RWPE2 (cell line): ENCODE results near the gene ZNF512.

Source experiments
- ATAC-seq: fragments of 200-7000 bp; cut with Tn5 transposase; 3 replicates; pipeline ENCODE4 v1.9.1; 2021; ENCODE audit warnings: low read depth
- DNase-seq: peaks from one replicate; pipeline ENCODE4 v3.0.0-alpha.2; 2020; ENCODE audit warnings: low spot score
- H3K27ac ChIP-seq: fragments of 450-650 bp; 2 replicates; pipeline ENCODE4 v1.5.1; 2017; ENCODE audit warnings: mild to moderate bottlenecking; ENCODE audit not compliant: poor library complexity, severe bottlenecking
- H3K27me3 ChIP-seq: fragments of 250-450 bp; sonication (Bioruptor Pico); 2 replicates; pipeline ENCODE4 v1.5.1; 2021; ENCODE audit warnings: mild to moderate bottlenecking, moderate library complexity; ENCODE audit not compliant: insufficient read depth, poor library complexity, severe bottlenecking
- H3K36me3 ChIP-seq: fragments of 250-450 bp; sonication (Bioruptor Pico); 2 replicates; pipeline ENCODE4 v1.5.1; 2020; ENCODE audit warnings: low read depth, mild to moderate bottlenecking, moderate library complexity
- H3K4me1 ChIP-seq: fragments of 250-450 bp; sonication (Bioruptor Pico); 2 replicates; pipeline ENCODE4 v1.5.1; 2021; ENCODE audit warnings: mild to moderate bottlenecking, moderate library complexity; ENCODE audit not compliant: insufficient read depth, poor library complexity, severe bottlenecking
- H3K4me3 ChIP-seq: fragments of 250-450 bp; sonication (Bioruptor Pico); 2 replicates; pipeline ENCODE4 v1.5.1; 2021; ENCODE audit warnings: mild to moderate bottlenecking, moderate library complexity; ENCODE audit not compliant: severe bottlenecking
- H3K9me3 ChIP-seq: fragments of 250-450 bp; sonication (Bioruptor Pico); 2 replicates; pipeline ENCODE4 v1.5.1; 2021; ENCODE audit warnings: mild to moderate bottlenecking, moderate library complexity; ENCODE audit not compliant: severe bottlenecking
- TF ChIP-seq, protein P1 (sequence below): fragments of 450-650 bp; IDR thresholded peaks from one replicate; pipeline ENCODE4 v1.5.1; 2017; ENCODE audit warnings: mild to moderate bottlenecking, moderate library complexity; ENCODE audit not compliant: poor library complexity, severe bottlenecking

ZNF512 gene

DNA sequence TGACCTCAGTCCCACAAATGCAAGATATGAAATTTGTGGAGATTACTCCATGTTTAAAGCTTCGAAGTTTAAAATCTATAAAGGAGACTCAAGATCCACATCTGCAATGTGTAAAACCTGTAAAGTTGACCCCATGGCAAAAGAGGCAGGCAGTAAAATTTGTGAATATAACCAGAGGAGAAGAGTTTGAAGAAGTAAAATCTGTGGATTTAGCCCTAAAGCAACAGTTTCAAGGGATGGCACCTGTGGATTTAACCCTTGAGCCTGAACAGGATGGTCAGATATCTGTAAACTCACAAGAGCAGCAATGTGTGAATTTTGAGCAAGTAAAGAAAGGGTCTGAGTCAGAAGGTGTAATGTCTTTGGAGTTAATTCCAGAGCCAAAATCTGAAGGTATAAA is 11.2 kb upstream of the ZNF512 start:
- Histone ChIP-seq H3K27me3 (no peaks in the 10 kb centered on the region), H3K36me3 (no peaks in the 10 kb centered on the region), H3K9me3 (peaks cover 4% of the 10 kb centered on the region), H3K4me1 (peaks cover 4% of the 10 kb centered on the region), H3K27ac (no peak overlapping the region), H3K4me3 (no peak overlapping the region)
- no peak for DNase-seq
- no peak for ATAC-seq
- TF ChIP-seq, protein P1, sequence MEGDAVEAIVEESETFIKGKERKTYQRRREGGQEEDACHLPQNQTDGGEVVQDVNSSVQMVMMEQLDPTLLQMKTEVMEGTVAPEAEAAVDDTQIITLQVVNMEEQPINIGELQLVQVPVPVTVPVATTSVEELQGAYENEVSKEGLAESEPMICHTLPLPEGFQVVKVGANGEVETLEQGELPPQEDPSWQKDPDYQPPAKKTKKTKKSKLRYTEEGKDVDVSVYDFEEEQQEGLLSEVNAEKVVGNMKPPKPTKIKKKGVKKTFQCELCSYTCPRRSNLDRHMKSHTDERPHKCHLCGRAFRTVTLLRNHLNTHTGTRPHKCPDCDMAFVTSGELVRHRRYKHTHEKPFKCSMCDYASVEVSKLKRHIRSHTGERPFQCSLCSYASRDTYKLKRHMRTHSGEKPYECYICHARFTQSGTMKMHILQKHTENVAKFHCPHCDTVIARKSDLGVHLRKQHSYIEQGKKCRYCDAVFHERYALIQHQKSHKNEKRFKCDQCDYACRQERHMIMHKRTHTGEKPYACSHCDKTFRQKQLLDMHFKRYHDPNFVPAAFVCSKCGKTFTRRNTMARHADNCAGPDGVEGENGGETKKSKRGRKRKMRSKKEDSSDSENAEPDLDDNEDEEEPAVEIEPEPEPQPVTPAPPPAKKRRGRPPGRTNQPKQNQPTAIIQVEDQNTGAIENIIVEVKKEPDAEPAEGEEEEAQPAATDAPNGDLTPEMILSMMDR = no peak

DNA sequence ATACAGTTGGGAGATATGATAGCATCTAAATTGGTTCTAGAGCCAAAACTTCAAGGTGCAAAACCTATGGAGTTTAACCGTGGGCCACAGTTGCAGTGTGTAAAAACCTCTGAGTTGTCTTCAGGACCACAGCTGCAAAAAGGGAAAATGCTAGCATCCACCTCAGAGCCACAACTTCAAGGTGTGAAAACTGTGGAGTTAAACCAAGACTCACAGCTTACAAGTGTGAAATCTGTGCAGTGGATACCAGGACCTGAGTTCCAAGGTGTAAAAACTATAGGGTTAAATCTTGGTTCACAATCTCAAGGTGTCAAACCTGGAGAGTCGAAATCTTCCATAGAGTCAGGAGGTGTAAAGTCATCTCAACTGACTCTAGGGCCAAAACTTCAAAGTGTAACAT is 10.4 kb upstream of the ZNF512 start:
- Histone ChIP-seq H3K4me1 (no peaks in the 10 kb centered on the region), H3K9me3 (peaks cover 4% of the 10 kb centered on the region), H3K4me3 (no peak overlapping the region), H3K36me3 (no peaks in the 10 kb centered on the region), H3K27me3 (no peaks in the 10 kb centered on the region), H3K27ac (no peak overlapping the region)
- TF ChIP-seq, protein P1 = no peak
- no peak for ATAC-seq
- DNase-seq = no peak

DNA sequence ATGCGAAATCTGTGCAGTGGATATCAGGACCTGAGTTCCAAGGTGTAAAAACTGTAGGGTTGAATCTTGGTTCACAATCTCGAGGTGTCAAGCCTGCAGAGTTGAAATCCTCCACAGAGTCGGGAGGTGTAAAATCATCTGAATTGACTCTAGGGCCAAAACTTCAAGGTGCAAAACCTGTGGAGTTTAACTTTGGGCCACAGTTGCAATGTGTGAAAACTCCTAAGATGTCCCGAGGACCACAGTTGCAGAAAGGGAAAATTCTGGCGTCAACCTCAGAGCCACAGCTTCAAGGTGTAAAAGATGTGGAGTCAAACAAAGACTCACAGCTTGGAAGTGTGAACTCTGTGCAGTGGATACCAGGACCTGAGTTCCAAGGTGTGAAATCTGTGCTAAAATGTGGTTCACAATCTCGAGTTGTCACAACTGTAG is 9.8 kb upstream of the ZNF512 start:
- H3K36me3 ChIP-seq = no peaks in the 10 kb centered on the region
- H3K9me3 ChIP-seq = peaks cover 4% of the 10 kb centered on the region
- H3K4me1 ChIP-seq = no peaks in the 10 kb centered on the region
- no peak for ATAC-seq
- no peak overlapping the region for H3K4me3 ChIP-seq
- TF ChIP-seq, protein P1 = no peak
- no peak overlapping the region for H3K27ac ChIP-seq
- H3K27me3 ChIP-seq = no peaks in the 10 kb centered on the region
- DNase-seq = no peak

DNA sequence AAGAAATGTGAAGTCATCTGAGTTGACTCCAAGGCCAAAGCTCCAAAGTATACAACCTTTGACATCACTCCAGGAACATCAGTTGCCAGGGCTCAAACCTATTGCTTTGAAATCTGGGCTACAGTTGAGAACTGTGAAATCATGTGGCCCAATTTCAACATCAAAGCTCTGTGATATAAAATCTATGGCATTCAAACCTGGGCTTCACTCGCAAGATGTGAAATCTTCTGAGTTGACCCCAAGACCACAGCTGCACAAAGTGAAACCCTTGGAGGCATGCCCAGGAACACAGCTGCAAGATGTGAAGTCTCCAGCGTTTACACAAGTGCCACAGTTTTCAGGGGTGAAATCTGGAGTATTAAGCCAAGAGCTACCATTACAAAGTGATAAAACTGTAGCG is 9.4 kb upstream of the ZNF512 start:
- no peak for DNase-seq

More for the DNA sequence above, 9.4 kb upstream of the ZNF512 start:
- Histone ChIP-seq H3K27ac (no peak overlapping the region), H3K4me3 (no peak overlapping the region), H3K9me3 (peaks cover 4% of the 10 kb centered on the region), H3K27me3 (no peaks in the 10 kb centered on the region), H3K4me1 (no peaks in the 10 kb centered on the region), H3K36me3 (no peaks in the 10 kb centered on the region)
- TF ChIP-seq, protein P1 = no peak
- ATAC-seq = no peak
